Measurements from ENCODE around the gene NHERF1. TPM values are rescaled to one million over a fixed set of nuclear protein-coding genes. Genes with fewer than 3 reads are reported as not detected.
A peak's percentile ranks its signal among the peaks of the same experiment; 100 is the strongest.

NHERF1 gene
- total RNA-seq, 1 donor = 22.1 TPM

GRCh38 chr17:74732042-74732867 lies 16.2 kb upstream of the NHERF1 start:
- no peaks in the 10 kb centered on the region for H3K36me3 ChIP-seq (ENCODE audit: insufficient read depth, low read length)
- no peaks in the 10 kb centered on the region for H3K4me1 ChIP-seq (ENCODE audit: insufficient read depth, low read length)
- no peaks in the 10 kb centered on the region for H3K9me3 ChIP-seq (ENCODE audit: low read depth, low read length)
- H3K4me2 ChIP-seq (ENCODE audit: insufficient read depth, low read length) = no peak overlapping the region
- no peak overlapping the region for H3K27ac ChIP-seq (ENCODE audit: low read depth, low read length)
- H3K79me2 ChIP-seq (ENCODE audit: insufficient read depth, low read length) = no peaks in the 10 kb centered on the region
- no peaks in the 10 kb centered on the region for H4K20me1 ChIP-seq (ENCODE audit: insufficient read depth, low read length)
- H3K27me3 ChIP-seq (ENCODE audit: insufficient read depth, low read length) = peaks cover 34% of the 10 kb centered on the region
- TF ChIP-seq, protein P1, sequence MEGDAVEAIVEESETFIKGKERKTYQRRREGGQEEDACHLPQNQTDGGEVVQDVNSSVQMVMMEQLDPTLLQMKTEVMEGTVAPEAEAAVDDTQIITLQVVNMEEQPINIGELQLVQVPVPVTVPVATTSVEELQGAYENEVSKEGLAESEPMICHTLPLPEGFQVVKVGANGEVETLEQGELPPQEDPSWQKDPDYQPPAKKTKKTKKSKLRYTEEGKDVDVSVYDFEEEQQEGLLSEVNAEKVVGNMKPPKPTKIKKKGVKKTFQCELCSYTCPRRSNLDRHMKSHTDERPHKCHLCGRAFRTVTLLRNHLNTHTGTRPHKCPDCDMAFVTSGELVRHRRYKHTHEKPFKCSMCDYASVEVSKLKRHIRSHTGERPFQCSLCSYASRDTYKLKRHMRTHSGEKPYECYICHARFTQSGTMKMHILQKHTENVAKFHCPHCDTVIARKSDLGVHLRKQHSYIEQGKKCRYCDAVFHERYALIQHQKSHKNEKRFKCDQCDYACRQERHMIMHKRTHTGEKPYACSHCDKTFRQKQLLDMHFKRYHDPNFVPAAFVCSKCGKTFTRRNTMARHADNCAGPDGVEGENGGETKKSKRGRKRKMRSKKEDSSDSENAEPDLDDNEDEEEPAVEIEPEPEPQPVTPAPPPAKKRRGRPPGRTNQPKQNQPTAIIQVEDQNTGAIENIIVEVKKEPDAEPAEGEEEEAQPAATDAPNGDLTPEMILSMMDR (IDR thresholded peaks at IDR 0.05; ENCODE audit: extremely low read depth, low read depth, low read length) = no peak
- peak; percentile 60 for DNase-seq (ENCODE audit: insufficient read length, low spot score, missing footprints)
- no peak overlapping the region for H2AFZ ChIP-seq (ENCODE audit: low read length)
- no peak overlapping the region for H3K4me3 ChIP-seq (ENCODE audit: insufficient read depth, low read length)

DNA sequence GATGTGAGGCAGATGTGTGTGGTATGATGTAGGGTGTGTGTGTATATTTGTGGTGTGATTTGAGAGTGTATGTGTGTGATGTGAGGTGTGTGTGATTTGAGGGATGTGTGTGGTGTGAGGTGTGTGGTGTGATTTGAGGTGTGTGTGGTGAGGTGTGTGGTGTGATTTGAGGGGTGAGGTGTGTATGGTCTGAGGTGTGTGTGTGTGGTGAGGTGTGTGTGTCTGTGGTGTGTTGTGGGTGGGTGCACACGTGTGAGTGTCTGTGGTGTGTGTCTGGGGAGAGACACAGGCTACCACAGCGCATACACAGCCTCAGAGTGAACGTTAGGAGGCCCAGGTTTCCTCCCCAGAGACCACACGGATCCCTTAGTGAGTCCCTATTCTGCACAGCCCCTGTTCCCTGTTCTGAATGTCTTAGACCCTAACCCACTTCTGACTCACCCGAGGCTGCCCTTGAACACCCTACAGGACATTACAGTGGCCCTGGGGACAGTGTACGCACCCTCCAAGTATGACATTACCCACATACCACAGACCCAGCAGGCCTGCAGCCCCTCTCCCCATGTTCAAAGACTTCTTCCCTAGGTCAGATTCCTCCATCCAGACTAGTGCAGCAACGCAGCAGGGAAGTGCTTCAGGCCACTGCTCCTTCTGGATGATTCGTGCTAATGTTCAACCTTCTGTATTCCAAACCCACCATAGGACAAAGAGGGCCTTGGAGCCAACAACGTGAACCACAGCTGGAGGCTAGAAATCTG lies 14.9 kb upstream of the NHERF1 start:
- H2AFZ ChIP-seq (ENCODE audit: low read length) = no peak overlapping the region
- no peaks in the 10 kb centered on the region for H3K36me3 ChIP-seq (ENCODE audit: insufficient read depth, low read length)
- TF ChIP-seq, protein P1 (IDR thresholded peaks at IDR 0.05; ENCODE audit: extremely low read depth, low read depth, low read length) = no peak
- no peaks in the 10 kb centered on the region for H4K20me1 ChIP-seq (ENCODE audit: insufficient read depth, low read length)
- H3K4me1 ChIP-seq (ENCODE audit: insufficient read depth, low read length) = no peaks in the 10 kb centered on the region
- DNase-seq (ENCODE audit: insufficient read length, low spot score, missing footprints) = peak; percentile 52
- no peak overlapping the region for H3K4me3 ChIP-seq (ENCODE audit: insufficient read depth, low read length)
- no peaks in the 10 kb centered on the region for H3K9me3 ChIP-seq (ENCODE audit: low read depth, low read length)
- peaks cover 46% of the 10 kb centered on the region for H3K27me3 ChIP-seq (ENCODE audit: insufficient read depth, low read length)
- H3K79me2 ChIP-seq (ENCODE audit: insufficient read depth, low read length) = no peaks in the 10 kb centered on the region
- no peak overlapping the region for H3K4me2 ChIP-seq (ENCODE audit: insufficient read depth, low read length)
- no peak overlapping the region for H3K27ac ChIP-seq (ENCODE audit: low read depth, low read length)

- no peaks in the 10 kb centered on the region for H3K9me3 ChIP-seq (ENCODE audit: low read depth, low read length)
- no peak overlapping the region for H2AFZ ChIP-seq (ENCODE audit: low read length)
- no peak overlapping the region for H3K4me2 ChIP-seq (ENCODE audit: insufficient read depth, low read length)
- no peaks in the 10 kb centered on the region for H4K20me1 ChIP-seq (ENCODE audit: insufficient read depth, low read length)
- TF ChIP-seq, protein P1 (IDR thresholded peaks at IDR 0.05; ENCODE audit: extremely low read depth, low read depth, low read length) = no peak
- peaks cover 54% of the 10 kb centered on the region for H3K27me3 ChIP-seq (ENCODE audit: insufficient read depth, low read length)
- H3K27ac ChIP-seq (ENCODE audit: low read depth, low read length) = no peak overlapping the region
- H3K4me1 ChIP-seq (ENCODE audit: insufficient read depth, low read length) = no peaks in the 10 kb centered on the region
- DNase-seq (ENCODE audit: insufficient read length, low spot score, missing footprints) = peak; percentile 76
- no peaks in the 10 kb centered on the region for H3K36me3 ChIP-seq (ENCODE audit: insufficient read depth, low read length)
- no peaks in the 10 kb centered on the region for H3K79me2 ChIP-seq (ENCODE audit: insufficient read depth, low read length)
- no peak overlapping the region for H3K4me3 ChIP-seq (ENCODE audit: insufficient read depth, low read length)
These were observed 14.2 kb upstream of the NHERF1 start for GRCh38 chr17:74734256-74734655.
